K562 (cell line): ENCODE measurements around the gene AGPAT4. TPM values are rescaled to one million over a fixed set of nuclear protein-coding genes. Genes with fewer than 3 reads are reported as not detected.

ENCODE experiments used
- C11orf30 ChIP-seq: fragments of 450-650 bp; IDR thresholded peaks from 2 replicates; pipeline ENCODE4 v1.6.1; 2016; ENCODE audit warnings: low read depth, mild to moderate bottlenecking
- CCAR2 ChIP-seq: fragments of 200-400 bp; formaldehyde crosslinking; IDR thresholded peaks from 2 replicates; pipeline ENCODE4 v1.6.1; 2017; ENCODE audit warnings: mild to moderate bottlenecking, low read depth, low read length
- HDGF ChIP-seq: fragments of 450-650 bp; IDR thresholded peaks from 2 replicates; pipeline ENCODE4 v1.6.1; 2016
- HOMEZ ChIP-seq: fragments of 250-450 bp; sonication (Bioruptor Pico); IDR thresholded peaks from 2 replicates; pipeline ENCODE4 v1.4.0; 2020; ENCODE audit warnings: mild to moderate bottlenecking, moderate library complexity
- ILF3 ChIP-seq: fragments of 450-650 bp; IDR thresholded peaks from 2 replicates; pipeline ENCODE4 v1.6.1; 2018; ENCODE audit warnings: antibody characterized with exemption, mild to moderate bottlenecking, moderate library complexity, borderline replicate concordance
- KAT8 ChIP-seq: fragments of 450-650 bp; IDR thresholded peaks from 2 replicates; pipeline ENCODE4 v1.6.1; 2016; ENCODE audit warnings: low read depth, mild to moderate bottlenecking
- KLF16 ChIP-seq: IDR thresholded peaks from 2 replicates; pipeline ENCODE4 v1.6.1; 2016; ENCODE audit warnings: antibody characterized with exemption
- MAX ChIP-seq: sonication (generic); formaldehyde crosslinking; IDR thresholded peaks from 2 replicates; pipeline ENCODE4 v1.9.0; 2022; ENCODE audit warnings: mild to moderate bottlenecking, missing genetic modification reagents
- MED1 ChIP-seq: sonication (generic); formaldehyde crosslinking; IDR thresholded peaks from 2 replicates; pipeline ENCODE4 v1.8.1; 2023; ENCODE audit warnings: missing genetic modification reagents, borderline replicate concordance
- NEUROD1 ChIP-seq: fragments of 150-350 bp; IDR thresholded peaks from 2 replicates; pipeline ENCODE4 v1.6.1; 2014; ENCODE audit warnings: borderline replicate concordance, low read length, low read depth; ENCODE audit not compliant: partially characterized antibody
- RBM15 ChIP-seq: fragments of 200-400 bp; formaldehyde crosslinking; IDR thresholded peaks from 2 replicates; pipeline ENCODE4 v1.6.1; 2018; ENCODE audit warnings: mild to moderate bottlenecking, low read length, moderate library complexity; ENCODE audit not compliant: insufficient read depth
- STAT6 ChIP-seq: sonication (generic); formaldehyde crosslinking; IDR thresholded peaks from 2 replicates; pipeline ENCODE4 v1.8.1; 2023; ENCODE audit warnings: mild to moderate bottlenecking, missing genetic modification reagents
- ZBTB1 ChIP-seq: sonication (generic); formaldehyde crosslinking; IDR thresholded peaks from 2 replicates; pipeline ENCODE4 v1.8.1; 2023; ENCODE audit warnings: missing genetic modification reagents, low read depth, mild to moderate bottlenecking, borderline replicate concordance
- ZBTB49 ChIP-seq: sonication (generic); formaldehyde crosslinking; IDR thresholded peaks from 2 replicates; pipeline ENCODE4 v1.8.0; 2022; ENCODE audit warnings: missing genetic modification reagents, mild to moderate bottlenecking, borderline replicate concordance
- ZNF347 ChIP-seq: fragments of 450-650 bp; formaldehyde crosslinking; IDR thresholded peaks from 2 replicates; pipeline ENCODE4 v1.4.0; 2020; ENCODE audit warnings: low read depth, mild to moderate bottlenecking, moderate library complexity
- ZNF644 ChIP-seq: fragments of 200-800 bp; sonication (Bioruptor generic); IDR thresholded peaks from 2 replicates; pipeline ENCODE4 v1.6.1; 2016; ENCODE audit warnings: low read depth, missing genetic modification characterization, missing compliant biosample characterization
- ZNF707 ChIP-seq: fragments of 250-450 bp; sonication (Bioruptor Pico); conservative IDR thresholded peaks from 2 replicates; pipeline ENCODE4 v1.8.0; 2022; ENCODE audit warnings: inconsistent platforms, mild to moderate bottlenecking, moderate library complexity
- polyA plus RNA-seq, 8 experiments: library from polyadenylated mRNA; depleted of rRNA in 4 of 8; stranded (reverse) in 5 of 8; unstranded in 3 of 8; fragments of >200 nt; fragmentation: Nextera tagmentation in 2 of 8; fragmentation: Illumina TruSeq in 1 of 8; extraction: Ambion mirVana in 2 of 8; extraction: Trizol in 1 of 8; gene quantifications; 2 replicates each; pipeline versions ENCODE4 v1.2.1 to v1.2.3, GENCODE V29; 2011 to 2014; ENCODE audit warnings: inconsistent platforms in 1 of 8, missing spikeins in 1 of 8
- total RNA-seq, 7 experiments: library from RNA; depleted of rRNA in 6 of 7; stranded (reverse); fragments of >200 nt in 6 of 7; fragmentation: Illumina TruSeq in 2 of 7; extraction: Trizol in 2 of 7; gene quantifications; 2 replicates each; pipeline versions ENCODE4 v1.2.1 to v1.2.3, GENCODE V29; 2011 to 2021; ENCODE audit warnings: low replicate concordance in 1 of 7

The AGPAT4 gene
- total and polyA plus RNA-seq, 9 of the 15 experiments (the other 6 are each of a cell fraction or from before 2014, with no cell fraction given): 2.2 to 15.0 (median 5.7) TPM

- TF ChIP-seq KAT8: no peak
- TF ChIP-seq ZNF644 (tag): peak; percentile 90
- TF ChIP-seq ZNF707 (CRISPR knock-in tag): no peak
- TF ChIP-seq ZNF347 (CRISPR knock-in tag): no peak
- no peak for TF ChIP-seq ILF3
- TF ChIP-seq HDGF: peak; percentile 11; the same call in 1 of the 2 replicates
- 0 out of 2 replicates have a peak, but pooled peaks have one; percentile 27 for TF ChIP-seq MAX (CRISPR knock-in tag)
- TF ChIP-seq ZBTB49: no peak
- TF ChIP-seq CCAR2: no peak
- TF ChIP-seq KLF16: peak; percentile 99
- TF ChIP-seq RBM15: no peak
- TF ChIP-seq C11orf30: no peak
- no peak for TF ChIP-seq ZBTB1 (CRISPR knock-in tag)
- TF ChIP-seq HOMEZ (CRISPR knock-in tag): no peak
- TF ChIP-seq STAT6 (CRISPR knock-in tag): no peak
- TF ChIP-seq NEUROD1: peak; percentile 90
- TF ChIP-seq MED1 (CRISPR knock-in tag): no peak
Measured at GRCh38 chr6:161254464-161255253, 19.2 kb downstream of the AGPAT4 start (continued).
